KMS-11 (cell line): ENCODE results near the gene SDC1.

Source experiments
- H2AFZ ChIP-seq: fragments of 200-600 bp; sonication (generic); 2 replicates; pipeline ENCODE4 v1.6.1; 2016; ENCODE audit warnings: antibody characterized with exemption, mixed run types, low read depth
- H3K27ac ChIP-seq: fragments of 200-600 bp; sonication (generic); 2 replicates; pipeline ENCODE4 v1.6.1; 2016; ENCODE audit warnings: mild to moderate bottlenecking, mixed run types
- H3K27me3 ChIP-seq: fragments of 200-600 bp; sonication (generic); 2 replicates; pipeline ENCODE4 v1.6.1; 2017; ENCODE audit warnings: mild to moderate bottlenecking, low read depth, mixed run types, moderate library complexity; ENCODE audit not compliant: insufficient read depth
- H3K36me3 ChIP-seq: fragments of 200-600 bp; sonication (generic); 2 replicates; pipeline ENCODE4 v1.6.1; 2017; ENCODE audit warnings: mild to moderate bottlenecking, mixed run types; ENCODE audit not compliant: insufficient read depth
- H3K4me1 ChIP-seq: fragments of 200-600 bp; sonication (generic); 2 replicates; pipeline ENCODE4 v1.6.1; 2016; ENCODE audit warnings: mild to moderate bottlenecking, low read depth, mixed run types; ENCODE audit not compliant: poor library complexity, severe bottlenecking
- H3K4me2 ChIP-seq: fragments of 200-600 bp; sonication (generic); 2 replicates; pipeline ENCODE4 v1.7.0; 2016; ENCODE audit warnings: mild to moderate bottlenecking, mixed run types
- H3K4me3 ChIP-seq: fragments of 200-600 bp; sonication (generic); IDR thresholded peaks from 2 replicates; pipeline ENCODE4 v1.6.1; 2017; ENCODE audit warnings: low read depth, low read length, mixed read lengths; ENCODE audit not compliant: insufficient read depth
- H3K79me2 ChIP-seq: fragments of 200-600 bp; sonication (generic); 2 replicates; pipeline ENCODE4 v1.6.1; 2016; ENCODE audit warnings: low read depth, mixed run types; ENCODE audit not compliant: insufficient read depth
- H3K9ac ChIP-seq: fragments of 200-600 bp; sonication (generic); 2 replicates; pipeline ENCODE4 v1.6.1; 2016; ENCODE audit warnings: mild to moderate bottlenecking, mixed run types
- H4K20me1 ChIP-seq: fragments of 200-600 bp; sonication (generic); 2 replicates; pipeline ENCODE4 v1.6.1; 2016; ENCODE audit warnings: mild to moderate bottlenecking, mixed run types; ENCODE audit not compliant: insufficient read depth
- TF ChIP-seq, protein P1 (sequence below): fragments of 200-600 bp; sonication (generic); conservative IDR thresholded peaks from 2 replicates; pipeline ENCODE4 v1.6.1; 2017; ENCODE audit warnings: low read depth, mild to moderate bottlenecking, antibody characterized with exemption, low read length, moderate library complexity, mixed read lengths

SDC1 gene

DNA sequence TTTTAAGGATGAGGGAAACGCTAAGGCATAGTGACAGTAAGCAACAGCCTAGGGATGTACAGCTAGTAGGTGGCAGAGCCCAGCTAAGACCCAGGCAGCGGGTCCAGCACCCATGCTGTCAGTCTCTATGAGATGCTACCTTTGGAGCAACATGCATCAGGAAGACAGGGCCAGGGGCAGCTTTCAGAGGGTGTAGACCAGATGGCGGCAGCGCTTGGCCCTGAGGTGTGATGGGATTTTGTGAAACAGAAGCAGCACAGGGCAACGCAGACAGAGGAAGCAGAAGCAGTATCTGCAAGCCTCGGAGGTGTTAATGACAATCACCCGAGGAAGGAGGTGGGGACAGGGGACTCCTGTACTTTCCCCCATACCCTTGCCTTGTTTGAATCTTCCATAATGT, 43.2 kb downstream of the SDC1 start:
- no peaks in the 10 kb centered on the region for H3K79me2 ChIP-seq
- no peaks in the 10 kb centered on the region for H3K4me1 ChIP-seq
- H2AFZ ChIP-seq: no peak overlapping the region
- H3K4me3 ChIP-seq: no peak overlapping the region
- TF ChIP-seq, protein P1, sequence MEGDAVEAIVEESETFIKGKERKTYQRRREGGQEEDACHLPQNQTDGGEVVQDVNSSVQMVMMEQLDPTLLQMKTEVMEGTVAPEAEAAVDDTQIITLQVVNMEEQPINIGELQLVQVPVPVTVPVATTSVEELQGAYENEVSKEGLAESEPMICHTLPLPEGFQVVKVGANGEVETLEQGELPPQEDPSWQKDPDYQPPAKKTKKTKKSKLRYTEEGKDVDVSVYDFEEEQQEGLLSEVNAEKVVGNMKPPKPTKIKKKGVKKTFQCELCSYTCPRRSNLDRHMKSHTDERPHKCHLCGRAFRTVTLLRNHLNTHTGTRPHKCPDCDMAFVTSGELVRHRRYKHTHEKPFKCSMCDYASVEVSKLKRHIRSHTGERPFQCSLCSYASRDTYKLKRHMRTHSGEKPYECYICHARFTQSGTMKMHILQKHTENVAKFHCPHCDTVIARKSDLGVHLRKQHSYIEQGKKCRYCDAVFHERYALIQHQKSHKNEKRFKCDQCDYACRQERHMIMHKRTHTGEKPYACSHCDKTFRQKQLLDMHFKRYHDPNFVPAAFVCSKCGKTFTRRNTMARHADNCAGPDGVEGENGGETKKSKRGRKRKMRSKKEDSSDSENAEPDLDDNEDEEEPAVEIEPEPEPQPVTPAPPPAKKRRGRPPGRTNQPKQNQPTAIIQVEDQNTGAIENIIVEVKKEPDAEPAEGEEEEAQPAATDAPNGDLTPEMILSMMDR: no peak
- H3K9ac ChIP-seq: no peak overlapping the region
- H3K36me3 ChIP-seq: no peaks in the 10 kb centered on the region
- no peak overlapping the region for H3K4me2 ChIP-seq
- no peaks in the 10 kb centered on the region for H4K20me1 ChIP-seq
- no peak overlapping the region for H3K27ac ChIP-seq
- H3K27me3 ChIP-seq: no peaks in the 10 kb centered on the region

DNA sequence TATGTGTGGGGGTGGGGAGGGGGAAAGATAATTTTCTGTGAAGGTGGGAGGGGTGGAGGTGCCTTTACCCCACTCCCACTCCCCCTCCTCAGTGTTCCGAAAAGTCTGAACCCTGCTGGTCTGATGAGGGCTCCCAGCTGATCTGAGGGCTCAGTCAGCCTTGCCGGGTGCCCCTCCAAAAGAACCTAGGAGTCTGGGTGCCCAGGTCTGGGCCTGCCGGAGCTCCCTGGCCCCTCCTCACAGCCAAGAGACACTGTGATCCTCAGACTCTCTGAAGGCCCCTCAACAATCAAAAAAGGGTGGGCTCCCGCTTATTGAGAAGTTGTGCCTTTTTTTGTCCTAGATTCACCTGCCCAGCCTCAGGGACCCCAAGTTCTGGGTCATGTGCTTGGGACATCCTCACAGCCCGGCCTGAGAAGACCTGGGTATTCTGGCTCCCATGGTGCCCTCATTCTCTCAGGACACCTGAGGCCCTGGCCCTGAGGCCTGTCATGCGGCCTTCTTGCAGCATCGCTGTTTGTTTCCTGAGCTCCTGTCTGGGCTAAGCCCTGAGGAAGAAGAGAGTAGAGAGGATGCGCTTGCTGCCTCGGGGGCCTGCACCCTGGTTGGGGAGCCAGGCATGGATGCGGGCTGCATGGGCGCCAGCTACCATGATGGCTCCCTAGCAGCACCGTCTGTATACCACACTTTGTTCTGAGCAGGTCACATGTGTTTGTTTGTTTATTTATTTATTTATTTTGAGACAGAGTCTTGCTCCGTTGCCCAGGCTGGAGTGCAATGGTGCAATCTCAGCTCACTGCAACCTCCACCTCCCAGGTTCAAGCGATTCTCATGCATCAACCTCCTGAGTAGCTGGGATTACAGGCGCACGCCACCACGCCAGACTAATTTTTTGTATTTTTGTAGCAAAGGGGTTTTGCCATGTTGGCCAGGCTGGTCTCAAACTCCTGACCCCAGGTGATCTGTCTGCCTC, 44.0 kb downstream of the SDC1 start:
- no peak overlapping the region for H3K9ac ChIP-seq
- no peaks in the 10 kb centered on the region for H3K27me3 ChIP-seq
- H3K4me2 ChIP-seq: no peak overlapping the region
- H3K27ac ChIP-seq: no peak overlapping the region
- no peaks in the 10 kb centered on the region for H3K4me1 ChIP-seq
- H3K36me3 ChIP-seq: no peaks in the 10 kb centered on the region
- no peaks in the 10 kb centered on the region for H3K79me2 ChIP-seq
- TF ChIP-seq, protein P1: no peak
- H3K4me3 ChIP-seq: no peak overlapping the region
- no peaks in the 10 kb centered on the region for H4K20me1 ChIP-seq
- no peak overlapping the region for H2AFZ ChIP-seq

GRCh38 chr2:20179755-20180594, 45.0 kb downstream of the SDC1 start:
- TF ChIP-seq, protein P1: no peak
- Histone ChIP-seq H4K20me1 (no peaks in the 10 kb centered on the region), H3K4me3 (no peak overlapping the region), H3K4me1 (no peaks in the 10 kb centered on the region), H3K27ac (no peak overlapping the region), H2AFZ (no peak overlapping the region), H3K9ac (no peak overlapping the region), H3K36me3 (no peaks in the 10 kb centered on the region), H3K4me2 (no peak overlapping the region), H3K79me2 (no peaks in the 10 kb centered on the region), H3K27me3 (no peaks in the 10 kb centered on the region)

GRCh38 chr2:20179466-20179754, 45.5 kb downstream of the SDC1 start:
- no peak overlapping the region for H2AFZ ChIP-seq
- H3K4me1 ChIP-seq: no peaks in the 10 kb centered on the region
- no peak overlapping the region for H3K9ac ChIP-seq
- TF ChIP-seq, protein P1: no peak
- no peak overlapping the region for H3K27ac ChIP-seq
- H3K79me2 ChIP-seq: no peaks in the 10 kb centered on the region
- H3K4me3 ChIP-seq: no peak overlapping the region
- no peaks in the 10 kb centered on the region for H3K27me3 ChIP-seq
- H4K20me1 ChIP-seq: no peaks in the 10 kb centered on the region
- H3K4me2 ChIP-seq: no peak overlapping the region
- no peaks in the 10 kb centered on the region for H3K36me3 ChIP-seq
